ENCODE data around the gene MRPL41.
"Not testable (repeated sequence)": the region's sequence is repeated elsewhere in the genome, so short reads cannot be mapped to it uniquely, and the experiment has no call there.

Gene MRPL41

DNA sequence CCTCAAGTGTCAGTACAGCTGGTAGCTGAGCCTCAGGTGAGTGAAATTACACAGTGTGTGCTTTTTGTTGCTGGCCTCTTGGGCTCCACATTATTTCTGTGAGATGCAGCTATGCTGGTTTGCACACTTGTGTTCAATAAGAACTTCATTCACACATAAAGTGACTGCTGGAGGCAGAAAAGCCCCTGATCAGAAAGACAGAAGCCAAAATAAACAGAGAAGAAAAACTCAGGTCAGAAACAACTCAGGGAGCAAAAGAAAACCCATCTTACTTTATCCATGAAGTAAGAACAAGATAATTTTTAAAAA is 16.6 kb upstream of the MRPL41 start:
- Mint-ChIP-seq H3K36me3 (ENCODE audit: low read depth) (peaks cover 9% of the 10 kb centered on the region), H3K4me1 (ENCODE audit: low read depth) (peaks cover 26% of the 10 kb centered on the region), H3K27me3 (no peaks in the 10 kb centered on the region), H3K4me3 (no peak overlapping the region), H3K27ac (peak overlapping the region; percentile 54), H3K9me3 (peaks cover 8% of the 10 kb centered on the region)
- DNase-seq, result no peak

DNA sequence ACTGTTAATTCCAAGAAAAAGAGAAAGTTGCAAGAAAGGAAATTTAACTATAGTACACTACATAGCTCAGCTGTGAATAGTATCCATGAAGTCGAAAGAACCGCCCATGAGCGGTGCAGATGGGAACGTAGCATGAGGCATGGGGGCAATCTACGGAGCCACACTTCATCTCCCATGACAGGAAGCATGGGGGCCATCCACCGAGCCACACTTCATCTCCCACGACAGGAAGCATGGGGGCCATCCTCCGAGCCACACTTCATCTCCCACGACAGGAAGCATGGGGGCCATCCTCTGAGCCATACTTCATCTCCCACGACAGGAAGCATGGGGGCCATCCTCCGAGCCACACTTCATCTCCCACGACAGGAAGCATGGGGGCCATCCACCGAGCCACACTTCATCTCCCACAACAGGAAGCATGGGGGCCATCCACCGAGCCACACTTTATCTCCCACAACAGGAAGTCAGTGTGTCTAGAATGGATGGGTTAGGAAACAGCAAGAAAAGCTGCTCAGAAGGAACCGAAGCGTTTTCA is 15.0 kb upstream of the MRPL41 start:
- DNase-seq, result peak; percentile 52
- not testable (repeated sequence) for H3K4me3 Mint-ChIP-seq; H3K27me3 Mint-ChIP-seq; H3K9me3 Mint-ChIP-seq; H3K36me3 Mint-ChIP-seq (ENCODE audit: low read depth)
- Mint-ChIP-seq H3K4me1 (ENCODE audit: low read depth) (peaks cover 26% of the 10 kb centered on the region), H3K27ac (peak overlapping the region; percentile 81)

DNA sequence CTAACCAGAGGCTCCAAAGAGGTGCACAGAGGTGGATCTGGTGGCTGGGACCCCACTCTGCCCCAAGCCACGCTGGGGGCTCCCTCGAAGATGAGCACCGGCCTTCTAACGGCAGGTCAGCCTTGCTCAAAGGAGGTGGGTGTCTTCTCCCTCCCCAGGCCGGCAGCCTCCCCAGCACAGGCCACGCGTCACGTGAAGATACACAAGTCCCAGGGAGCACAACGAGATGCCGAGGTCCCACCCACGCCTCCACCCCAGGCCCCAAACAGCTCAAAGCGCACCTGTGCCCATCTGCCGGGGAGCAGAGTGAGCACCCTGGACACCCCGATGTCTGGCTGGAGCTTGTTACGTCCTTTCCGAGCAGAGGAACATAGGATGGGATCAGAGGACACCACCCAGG is 13.6 kb upstream of the MRPL41 start:
- Mint-ChIP-seq H3K27ac (no peak overlapping the region), H3K27me3 (no peaks in the 10 kb centered on the region), H3K9me3 (peaks cover 8% of the 10 kb centered on the region), H3K4me3 (no peak overlapping the region), H3K36me3 (ENCODE audit: low read depth) (peaks cover 12% of the 10 kb centered on the region), H3K4me1 (ENCODE audit: low read depth) (peaks cover 26% of the 10 kb centered on the region)
- DNase-seq, result no peak

DNA sequence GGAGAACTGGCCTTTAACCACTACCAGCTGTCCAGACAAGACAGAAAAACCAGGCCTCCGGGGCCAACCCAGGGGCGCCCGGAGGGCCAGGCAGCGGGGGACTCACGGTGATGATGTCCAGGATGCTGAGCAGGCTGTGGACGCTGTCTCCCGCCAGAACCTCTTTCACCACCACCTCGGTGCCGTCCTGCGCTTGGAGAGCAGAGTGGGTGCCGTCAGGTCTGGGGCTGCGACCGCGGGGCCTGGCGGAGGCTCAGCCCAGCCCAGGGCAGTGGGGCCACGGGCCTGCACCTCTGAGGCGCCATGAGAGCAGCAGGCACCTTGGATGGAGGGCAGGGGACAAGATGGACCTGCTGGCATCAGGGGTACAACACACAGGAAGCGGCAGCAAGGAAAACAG is 11.1 kb upstream of the MRPL41 start:
- peaks cover 22% of the 10 kb centered on the region for H3K4me1 Mint-ChIP-seq (ENCODE audit: low read depth)
- H3K27ac Mint-ChIP-seq, result no peak overlapping the region
- no peak overlapping the region for H3K4me3 Mint-ChIP-seq
- no peak for DNase-seq
- peaks cover 10% of the 10 kb centered on the region for H3K36me3 Mint-ChIP-seq (ENCODE audit: low read depth)
- no peaks in the 10 kb centered on the region for H3K27me3 Mint-ChIP-seq
- peaks cover 8% of the 10 kb centered on the region for H3K9me3 Mint-ChIP-seq

DNA sequence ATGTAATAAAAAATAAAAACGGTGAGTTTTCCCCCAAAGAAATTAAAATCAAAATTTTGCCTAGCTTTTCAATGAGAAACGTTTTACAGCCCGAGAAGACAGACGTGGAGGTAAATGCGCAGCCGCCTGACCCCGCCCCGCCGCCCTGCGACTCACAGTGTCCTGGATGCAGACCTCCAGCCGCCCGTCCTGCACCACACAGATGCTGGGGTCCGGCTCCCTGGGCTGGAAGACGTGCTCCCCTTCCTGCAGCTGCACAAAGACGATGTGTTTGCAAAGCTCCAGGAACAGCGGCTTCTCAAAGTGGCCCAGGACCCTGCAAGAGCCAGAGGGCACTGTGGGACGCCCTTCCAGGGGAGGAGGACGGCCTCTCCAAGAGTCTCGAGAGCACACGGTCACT is 9.2 kb upstream of the MRPL41 start:
- Mint-ChIP-seq H3K36me3 (ENCODE audit: low read depth) (peaks cover 6% of the 10 kb centered on the region), H3K4me1 (ENCODE audit: low read depth) (peaks cover 8% of the 10 kb centered on the region), H3K27ac (no peak overlapping the region), H3K9me3 (no peaks in the 10 kb centered on the region), H3K4me3 (no peak overlapping the region), H3K27me3 (no peaks in the 10 kb centered on the region)
- DNase-seq, result no peak

DNA sequence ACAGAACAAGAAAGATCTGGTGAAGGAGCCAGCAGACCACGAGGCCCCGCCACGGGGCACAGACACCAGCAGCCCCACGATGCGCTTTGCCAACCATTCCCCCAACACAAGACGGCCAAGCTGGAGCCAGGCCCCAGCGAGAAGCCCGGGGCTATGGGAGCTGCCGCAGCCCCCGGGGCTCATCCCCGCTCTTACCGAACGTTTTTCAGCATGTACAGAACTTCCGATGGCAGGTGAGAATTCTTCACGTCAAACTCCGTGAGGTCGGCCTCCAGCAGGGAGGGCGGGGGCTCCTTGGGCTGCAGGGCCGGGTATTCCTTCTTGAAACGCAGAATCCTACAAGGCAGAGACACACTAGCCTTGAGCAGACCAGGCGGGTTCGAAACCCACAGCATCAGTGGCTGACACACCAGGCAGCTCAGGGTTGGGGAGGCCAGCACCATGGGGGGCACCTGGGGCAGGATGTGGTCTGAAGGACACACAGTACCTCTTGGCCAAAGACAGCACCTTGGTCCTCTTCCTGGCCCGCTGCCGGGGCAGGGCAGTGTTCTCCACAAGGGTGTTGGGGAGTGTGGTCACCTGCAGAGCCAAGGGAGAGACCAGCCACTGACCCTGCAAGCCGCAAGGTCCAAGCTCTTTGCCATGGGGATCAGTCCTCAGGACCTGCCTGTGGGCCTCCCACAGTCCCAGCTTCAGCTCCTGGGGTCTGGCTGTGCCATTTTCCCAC is 8.3 kb upstream of the MRPL41 start:
- Mint-ChIP-seq H3K4me1 (ENCODE audit: low read depth) (peaks cover 4% of the 10 kb centered on the region), H3K36me3 (ENCODE audit: low read depth) (peaks cover 4% of the 10 kb centered on the region), H3K9me3 (no peaks in the 10 kb centered on the region), H3K27me3 (no peaks in the 10 kb centered on the region), H3K4me3 (no peak overlapping the region), H3K27ac (no peak overlapping the region)
- no peak for DNase-seq

DNA sequence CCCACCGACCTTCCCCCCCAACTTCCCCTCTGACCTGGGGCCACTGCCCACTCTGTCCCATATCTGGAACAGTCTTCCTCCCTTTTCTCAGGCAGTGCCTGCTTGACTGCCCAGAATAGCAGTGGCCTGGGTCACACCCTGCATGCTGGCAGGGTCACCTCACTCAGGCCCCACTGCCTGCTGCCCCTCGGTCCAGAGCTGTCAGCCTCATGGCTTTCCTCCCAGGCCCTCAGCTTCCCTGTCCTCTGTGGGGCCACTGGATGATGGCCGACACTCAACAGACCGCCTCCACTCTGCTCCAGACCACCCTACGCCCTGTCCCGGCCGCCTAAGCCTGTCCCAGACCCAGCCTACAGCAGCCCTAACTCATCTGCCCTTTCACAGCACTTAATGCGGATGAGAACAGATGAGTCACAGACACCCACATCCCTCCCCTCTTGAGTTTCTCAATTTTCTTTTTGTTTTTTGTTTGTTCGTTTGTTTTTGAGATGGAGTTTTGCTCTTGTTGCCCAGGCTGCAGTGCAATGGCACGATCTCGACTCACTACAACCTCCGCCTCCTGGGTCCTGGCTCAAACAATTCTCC is 7.4 kb upstream of the MRPL41 start:
- H3K4me3 Mint-ChIP-seq, result no peak overlapping the region

DNA sequence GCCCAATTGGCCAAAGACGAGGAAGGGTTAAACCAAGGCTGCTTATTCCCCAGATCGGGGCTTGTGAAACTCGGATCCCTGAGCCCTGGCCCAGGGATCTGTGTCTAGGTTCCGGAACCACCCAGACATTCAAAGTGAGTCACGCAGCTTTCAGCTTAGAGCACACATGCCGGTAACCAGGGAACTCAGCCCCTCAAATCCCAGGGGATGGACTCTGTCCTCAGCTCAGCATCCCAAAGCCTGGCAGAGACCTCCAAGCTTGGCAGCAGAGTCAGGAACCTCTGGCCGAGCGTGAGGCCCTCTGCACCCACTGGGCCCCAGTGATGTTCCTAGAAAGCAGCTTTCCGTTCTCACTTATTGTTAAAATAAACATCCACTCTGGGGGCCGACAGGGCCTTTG is 6.6 kb upstream of the MRPL41 start:
- H3K36me3 Mint-ChIP-seq (ENCODE audit: low read depth), result peaks cover 4% of the 10 kb centered on the region
- DNase-seq, result no peak
- H3K4me1 Mint-ChIP-seq (ENCODE audit: low read depth), result peaks cover 10% of the 10 kb centered on the region
- H3K4me3 Mint-ChIP-seq, result no peak overlapping the region
- no peaks in the 10 kb centered on the region for H3K27me3 Mint-ChIP-seq
- H3K9me3 Mint-ChIP-seq, result no peaks in the 10 kb centered on the region
- H3K27ac Mint-ChIP-seq, result no peak overlapping the region

More for the DNA sequence above, 7.4 kb upstream of the MRPL41 start:
- H3K36me3 Mint-ChIP-seq (ENCODE audit: low read depth), result peaks cover 4% of the 10 kb centered on the region
- no peak for DNase-seq
- H3K27ac Mint-ChIP-seq, result no peak overlapping the region
- H3K4me1 Mint-ChIP-seq (ENCODE audit: low read depth), result peaks cover 4% of the 10 kb centered on the region
- H3K9me3 Mint-ChIP-seq, result no peaks in the 10 kb centered on the region
- H3K27me3 Mint-ChIP-seq, result no peaks in the 10 kb centered on the region

DNA sequence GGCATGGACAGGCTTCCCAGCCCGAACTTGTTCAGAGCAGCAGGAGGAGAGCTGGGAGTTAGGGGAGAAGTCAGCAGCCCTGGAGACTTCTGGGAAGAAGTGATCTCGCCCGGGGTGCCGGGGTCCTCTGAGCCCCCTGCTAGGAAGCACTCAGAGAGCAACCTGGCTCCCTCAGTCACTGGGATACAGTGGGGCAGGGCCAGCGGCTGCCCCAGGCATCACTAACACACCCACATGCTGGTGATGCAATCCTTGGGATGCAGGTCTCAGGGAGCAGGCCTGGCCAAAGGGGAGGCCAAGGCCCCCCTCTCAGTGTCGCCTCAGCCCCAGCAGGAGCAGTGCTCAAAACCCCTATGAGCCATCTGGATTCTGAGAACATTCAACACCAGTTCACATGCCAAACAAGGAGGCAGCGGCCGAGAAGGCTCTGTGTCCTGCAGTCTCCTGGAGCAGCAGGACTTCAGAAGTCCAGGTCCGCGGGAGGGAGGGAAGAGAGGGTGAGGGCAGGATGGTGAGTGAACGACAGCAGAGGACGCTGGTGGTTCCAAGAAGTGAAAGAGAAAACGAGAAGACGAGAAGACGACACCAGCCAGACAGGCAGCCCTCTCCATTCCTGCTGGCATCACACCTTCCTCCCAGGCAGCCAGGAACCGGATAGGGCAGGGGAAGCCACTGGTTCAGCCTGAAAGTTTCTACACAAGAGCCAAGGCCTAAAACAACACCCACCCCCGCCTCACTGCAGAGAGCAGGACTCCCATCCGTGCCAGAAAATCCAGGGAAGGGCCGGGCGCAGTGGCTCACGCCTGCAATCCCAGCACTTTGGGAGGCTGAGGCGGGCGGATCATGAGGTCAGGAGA is 3.8 kb upstream of the MRPL41 start:
- no peak overlapping the region for H3K27ac Mint-ChIP-seq

DNA sequence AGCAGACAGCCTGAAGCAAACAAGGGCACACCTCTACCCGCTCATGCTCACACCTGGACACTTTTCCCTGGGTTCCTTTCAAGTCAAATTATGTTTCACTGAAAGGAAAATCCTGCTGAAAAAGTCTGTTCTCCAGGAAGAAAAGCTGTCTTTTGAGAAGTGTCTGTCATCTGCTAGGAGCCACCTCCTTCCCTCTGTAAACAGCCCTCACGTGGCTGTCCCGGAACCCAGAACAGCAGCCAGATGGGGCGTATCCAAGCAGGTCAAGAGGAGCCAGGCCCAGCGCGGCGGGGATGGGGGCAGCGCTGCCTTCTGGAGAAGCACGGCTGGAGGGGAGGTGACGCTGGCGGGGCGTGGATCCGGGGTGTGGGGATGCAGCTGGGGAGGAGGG is 1.5 kb upstream of the MRPL41 start, which contains the start of gene PNPLA7:
PNPLA7 (minus strand) TSS at position 172 of the 391 bp plus-strand sequence. CDS start 205 bp downstream, outside the sequence.
- DNase-seq, result peak; percentile 61

More for the DNA sequence above, 3.8 kb upstream of the MRPL41 start:
- DNase-seq, result no peak
- Mint-ChIP-seq H3K27me3 (no peaks in the 10 kb centered on the region), H3K4me1 (ENCODE audit: low read depth) (peaks cover 20% of the 10 kb centered on the region), H3K36me3 (ENCODE audit: low read depth) (peaks cover 11% of the 10 kb centered on the region), H3K9me3 (no peaks in the 10 kb centered on the region), H3K4me3 (no peak overlapping the region)

DNA sequence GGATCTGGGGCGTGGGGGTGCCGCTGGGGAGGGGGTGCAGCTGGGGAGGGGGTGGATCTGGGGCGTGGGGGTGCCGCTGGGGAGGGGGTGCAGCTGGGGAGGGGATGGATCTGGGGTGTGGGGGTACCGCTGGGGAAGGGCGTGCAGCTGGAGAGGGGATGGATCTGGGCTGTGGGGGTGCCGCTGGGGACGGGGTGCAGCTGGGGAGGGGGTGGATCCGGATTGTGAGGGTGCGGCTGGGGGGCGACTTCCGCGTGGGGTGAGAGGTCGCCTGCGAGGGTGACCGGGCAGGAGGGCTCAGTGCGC is 768 bp upstream of the MRPL41 start:
- H3K27me3 Mint-ChIP-seq, H3K9me3 Mint-ChIP-seq, H3K27ac Mint-ChIP-seq, DNase-seq: not testable (repeated sequence)
- Mint-ChIP-seq H3K36me3 (ENCODE audit: low read depth) (peaks cover 39% of the 10 kb centered on the region), H3K4me1 (ENCODE audit: low read depth) (peaks cover 21% of the 10 kb centered on the region), H3K4me3 (peak overlapping the region; percentile 62)

More for the DNA sequence above, 1.5 kb upstream of the MRPL41 start, which contains the start of gene PNPLA7:
- Mint-ChIP-seq H3K27me3 (no peaks in the 10 kb centered on the region), H3K9me3 (no peaks in the 10 kb centered on the region), H3K4me3 (peak within 1 kb of the TSS; percentile 77), H3K4me1 (ENCODE audit: low read depth) (peaks cover 21% of the 10 kb centered on the region), H3K27ac (peak within 1 kb of the TSS; percentile 93), H3K36me3 (ENCODE audit: low read depth) (peaks cover 32% of the 10 kb centered on the region)

DNA sequence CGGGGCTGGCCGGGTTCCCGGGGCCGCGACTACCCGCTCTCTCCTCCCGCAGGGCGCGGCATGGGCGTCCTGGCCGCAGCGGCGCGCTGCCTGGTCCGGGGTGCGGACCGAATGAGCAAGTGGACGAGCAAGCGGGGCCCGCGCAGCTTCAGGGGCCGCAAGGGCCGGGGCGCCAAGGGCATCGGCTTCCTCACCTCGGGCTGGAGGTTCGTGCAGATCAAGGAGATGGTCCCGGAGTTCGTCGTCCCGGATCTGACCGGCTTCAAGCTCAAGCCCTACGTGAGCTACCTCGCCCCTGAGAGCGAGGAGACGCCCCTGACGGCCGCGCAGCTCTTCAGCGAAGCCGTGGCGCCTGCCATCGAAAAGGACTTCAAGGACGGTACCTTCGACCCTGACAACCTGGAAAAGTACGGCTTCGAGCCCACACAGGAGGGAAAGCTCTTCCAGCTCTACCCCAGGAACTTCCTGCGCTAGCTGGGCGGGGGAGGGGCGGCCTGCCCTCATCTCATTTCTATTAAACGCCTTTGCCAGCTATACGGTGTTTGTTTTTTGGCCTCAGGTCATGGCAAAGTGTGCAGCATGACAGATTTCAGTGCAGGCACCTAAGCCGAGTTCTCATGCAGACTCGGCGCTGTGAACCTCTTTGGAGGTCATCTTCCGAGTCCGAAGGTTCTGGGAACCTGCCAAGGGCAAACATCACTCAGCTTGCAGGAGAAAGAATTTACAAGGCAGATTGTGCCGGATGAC is 516 bp downstream of the MRPL41 start:
- H3K4me1 Mint-ChIP-seq (ENCODE audit: low read depth), result peaks cover 21% of the 10 kb centered on the region
- peak overlapping the region; percentile 92 for H3K27ac Mint-ChIP-seq
- H3K9me3 Mint-ChIP-seq, result no peaks in the 10 kb centered on the region

DNA sequence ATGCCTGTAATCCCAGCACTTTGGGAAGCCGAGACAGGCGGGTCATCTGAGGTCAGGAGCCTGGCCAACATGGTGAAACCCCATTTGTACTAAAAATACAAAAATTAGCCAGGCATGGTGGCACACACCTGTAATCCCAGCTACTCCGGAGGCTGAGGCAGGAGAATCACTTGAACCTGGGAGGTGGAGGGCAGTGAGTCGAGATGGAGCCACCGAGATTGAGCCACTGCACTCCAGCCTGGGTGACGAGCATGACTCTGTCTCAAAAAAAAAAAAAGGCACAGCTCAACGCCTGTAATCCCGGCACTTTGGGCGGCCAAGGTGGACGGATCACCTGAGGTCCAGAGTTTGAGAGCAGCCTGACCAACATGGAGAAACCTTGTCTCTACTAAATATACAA is 2.0 kb downstream of the MRPL41 start:
- peak overlapping the region; percentile 92 for H3K27ac Mint-ChIP-seq
- not testable (repeated sequence) for H3K9me3 Mint-ChIP-seq, H3K27me3 Mint-ChIP-seq, H3K4me3 Mint-ChIP-seq, DNase-seq
- H3K36me3 Mint-ChIP-seq (ENCODE audit: low read depth), result peaks cover 64% of the 10 kb centered on the region
- peaks cover 21% of the 10 kb centered on the region for H3K4me1 Mint-ChIP-seq (ENCODE audit: low read depth)

More for the DNA sequence above, 516 bp downstream of the MRPL41 start:
- DNase-seq, result no peak
- H3K36me3 Mint-ChIP-seq (ENCODE audit: low read depth), result peaks cover 52% of the 10 kb centered on the region
- peak overlapping the region; percentile 90 for H3K4me3 Mint-ChIP-seq
- no peaks in the 10 kb centered on the region for H3K27me3 Mint-ChIP-seq

DNA sequence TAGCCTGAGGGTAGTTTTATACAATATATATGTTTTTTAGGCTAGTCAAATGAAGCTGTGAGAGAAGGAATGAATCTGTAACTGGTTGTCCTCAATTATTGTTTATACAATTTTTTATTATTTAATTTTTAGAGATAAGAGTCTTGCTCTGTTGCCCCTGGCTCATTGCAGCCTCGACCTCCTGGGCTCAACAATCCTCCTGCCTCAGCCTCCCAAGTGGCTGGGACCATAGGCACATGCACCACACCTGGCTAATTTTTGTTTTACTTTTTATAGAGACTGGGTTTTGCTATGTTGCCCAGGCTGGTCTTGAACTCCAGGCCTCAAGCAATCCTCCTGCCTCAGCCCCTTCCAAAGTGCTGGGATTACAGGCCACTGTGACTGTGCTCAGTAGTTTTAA is 2.7 kb downstream of the MRPL41 start:
- no peaks in the 10 kb centered on the region for H3K27me3 Mint-ChIP-seq
- no peaks in the 10 kb centered on the region for H3K9me3 Mint-ChIP-seq
- no peak overlapping the region for H3K4me3 Mint-ChIP-seq
- DNase-seq, result no peak
- H3K27ac Mint-ChIP-seq, result peak overlapping the region; percentile 28
- H3K4me1 Mint-ChIP-seq (ENCODE audit: low read depth), result peaks cover 21% of the 10 kb centered on the region
- H3K36me3 Mint-ChIP-seq (ENCODE audit: low read depth), result peaks cover 66% of the 10 kb centered on the region
